ENCODE data around the gene TCEA3. TPM values are rescaled to one million over a fixed set of nuclear protein-coding genes. Genes with fewer than 3 reads are reported as not detected.

Gene TCEA3
- total RNA-seq, 1 experiment from 2014 or later = 1.5 TPM

DNA sequence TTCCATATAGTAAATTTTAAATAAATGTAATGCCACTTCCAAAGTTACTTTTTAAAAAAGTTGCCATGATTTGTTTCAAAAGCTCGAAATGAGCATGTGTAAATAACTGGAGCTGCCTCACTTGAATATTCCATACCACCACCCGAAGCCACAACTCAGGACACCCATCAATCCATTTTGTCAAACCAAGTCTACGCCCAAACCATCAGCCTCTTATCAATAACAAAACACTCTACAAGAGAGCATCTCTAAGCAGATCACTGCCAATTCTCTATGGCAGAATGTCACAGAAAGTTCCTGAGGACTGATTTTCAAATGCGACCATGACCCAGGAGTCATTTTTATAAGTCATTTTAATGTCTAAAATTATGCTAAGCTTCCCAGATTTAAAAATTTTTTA, 84.9 kb downstream of the TCEA3 start:
- POLR2A ChIA-PET = interaction anchor here (1.0 to 12.1 kb wide), 11 partner anchors 10 to 200 kb away, joined by 3 to 335 read pairs (median 8); partner anchors contain the start of genes ASAP3 and ZNF436
- CTCF ChIA-PET = interaction anchor here (0.6 to 4.6 kb wide), 3 partner anchors 31 to 142 kb away, joined by 3 to 21 read pairs (median 3); no protein-coding TSS in a partner anchor
- peaks cover 60% of the 10 kb centered on the region for H3K36me3 Mint-ChIP-seq (ENCODE audit: insufficient read depth, unreplicated experiment)
- H3K9me3 Mint-ChIP-seq (ENCODE audit: unreplicated experiment) = no peaks in the 10 kb centered on the region
- peaks cover 44% of the 10 kb centered on the region for H3K4me1 Mint-ChIP-seq (ENCODE audit: insufficient read depth, unreplicated experiment)
- intact Hi-C loops (cut with micrococcal nuclease) = loop anchor here (5.0 kb wide), 2 partner anchors 138 to 198 kb away; no protein-coding TSS in a partner anchor
- H3K27ac Mint-ChIP-seq (ENCODE audit: low read depth, unreplicated experiment) = peak overlapping the region; percentile 60
- DNase-seq (ENCODE audit: unreplicated experiment) = no peak
- H3K4me3 Mint-ChIP-seq (ENCODE audit: unreplicated experiment) = peak overlapping the region; percentile 77
- TF ChIP-seq, protein P1, sequence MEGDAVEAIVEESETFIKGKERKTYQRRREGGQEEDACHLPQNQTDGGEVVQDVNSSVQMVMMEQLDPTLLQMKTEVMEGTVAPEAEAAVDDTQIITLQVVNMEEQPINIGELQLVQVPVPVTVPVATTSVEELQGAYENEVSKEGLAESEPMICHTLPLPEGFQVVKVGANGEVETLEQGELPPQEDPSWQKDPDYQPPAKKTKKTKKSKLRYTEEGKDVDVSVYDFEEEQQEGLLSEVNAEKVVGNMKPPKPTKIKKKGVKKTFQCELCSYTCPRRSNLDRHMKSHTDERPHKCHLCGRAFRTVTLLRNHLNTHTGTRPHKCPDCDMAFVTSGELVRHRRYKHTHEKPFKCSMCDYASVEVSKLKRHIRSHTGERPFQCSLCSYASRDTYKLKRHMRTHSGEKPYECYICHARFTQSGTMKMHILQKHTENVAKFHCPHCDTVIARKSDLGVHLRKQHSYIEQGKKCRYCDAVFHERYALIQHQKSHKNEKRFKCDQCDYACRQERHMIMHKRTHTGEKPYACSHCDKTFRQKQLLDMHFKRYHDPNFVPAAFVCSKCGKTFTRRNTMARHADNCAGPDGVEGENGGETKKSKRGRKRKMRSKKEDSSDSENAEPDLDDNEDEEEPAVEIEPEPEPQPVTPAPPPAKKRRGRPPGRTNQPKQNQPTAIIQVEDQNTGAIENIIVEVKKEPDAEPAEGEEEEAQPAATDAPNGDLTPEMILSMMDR (IDR thresholded peaks at IDR 0.05; ENCODE audit: unreplicated experiment) = no peak
- BruUV-seq (replicated peaks) = no TSS peak
- no peaks in the 10 kb centered on the region for H3K27me3 Mint-ChIP-seq (ENCODE audit: insufficient read depth, unreplicated experiment)

DNA sequence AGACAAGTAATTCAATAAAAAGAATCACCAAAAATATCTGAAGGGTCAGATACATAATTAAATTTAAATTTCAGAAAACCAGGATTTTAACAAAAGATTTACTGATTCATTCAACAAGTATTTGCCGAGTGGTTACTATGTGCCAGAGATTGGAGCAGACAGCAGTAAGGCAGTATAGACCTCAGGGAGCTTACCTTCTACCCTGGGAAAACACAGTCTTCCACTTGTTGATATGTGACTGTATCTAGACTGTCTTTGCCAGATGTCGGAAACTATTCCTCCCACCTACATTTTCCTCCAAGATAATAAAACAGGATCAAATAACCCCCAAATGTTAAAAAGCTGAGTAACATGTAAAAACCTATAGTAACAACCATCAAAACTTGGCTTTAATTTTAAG, 86.7 kb downstream of the TCEA3 start:
- no peak for DNase-seq (ENCODE audit: unreplicated experiment)
- CTCF ChIA-PET = interaction anchor here (0.6 to 1.5 kb wide), 3 partner anchors 13 to 66 kb away, joined by 3 to 8 read pairs (median 3); no protein-coding TSS in a partner anchor
- intact Hi-C loops (cut with micrococcal nuclease) = no loop called here
- TF ChIP-seq, protein P1 (IDR thresholded peaks at IDR 0.05; ENCODE audit: unreplicated experiment) = no peak
- H3K27me3 Mint-ChIP-seq (ENCODE audit: insufficient read depth, unreplicated experiment) = no peaks in the 10 kb centered on the region
- no peak overlapping the region for H3K4me3 Mint-ChIP-seq (ENCODE audit: unreplicated experiment)
- H3K4me1 Mint-ChIP-seq (ENCODE audit: insufficient read depth, unreplicated experiment) = peaks cover 44% of the 10 kb centered on the region
- POLR2A ChIA-PET = interaction anchor here (3.5 to 12.1 kb wide), 3 partner anchors 14 to 65 kb away, joined by 18 to 335 read pairs (median 113); partner anchors contain the start of gene ZNF436
- H3K36me3 Mint-ChIP-seq (ENCODE audit: insufficient read depth, unreplicated experiment) = peaks cover 75% of the 10 kb centered on the region
- no peaks in the 10 kb centered on the region for H3K9me3 Mint-ChIP-seq (ENCODE audit: unreplicated experiment)
- H3K27ac Mint-ChIP-seq (ENCODE audit: low read depth, unreplicated experiment) = no peak overlapping the region
- BruUV-seq (replicated peaks) = no TSS peak

DNA sequence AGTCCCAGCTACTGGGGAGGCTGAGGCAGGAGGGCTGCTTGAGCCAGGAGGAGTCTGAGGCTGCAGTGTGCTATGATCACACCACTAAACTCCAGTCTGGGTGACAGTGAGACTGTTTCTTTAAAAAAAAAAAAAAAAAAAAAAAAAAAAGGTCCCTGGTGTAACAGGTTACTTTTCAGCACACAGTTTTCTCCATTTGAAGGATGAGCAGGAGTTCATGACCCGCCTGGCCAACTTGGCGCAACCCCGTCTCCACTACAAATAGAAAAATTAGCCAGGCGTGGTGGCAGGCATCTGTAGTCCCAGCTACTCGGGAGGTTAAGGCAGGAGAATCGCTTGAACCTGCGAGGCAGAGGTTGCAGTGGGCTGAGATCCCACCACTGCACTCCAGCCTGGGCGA, 92.8 kb downstream of the TCEA3 start:
- H3K4me3 Mint-ChIP-seq (ENCODE audit: unreplicated experiment) = no peak overlapping the region
- DNase-seq (ENCODE audit: unreplicated experiment) = no peak
- no peaks in the 10 kb centered on the region for H3K9me3 Mint-ChIP-seq (ENCODE audit: unreplicated experiment)
- TF ChIP-seq, protein P1 (IDR thresholded peaks at IDR 0.05; ENCODE audit: unreplicated experiment) = no peak
- BruUV-seq (replicated peaks) = no TSS peak
- peaks cover 13% of the 10 kb centered on the region for H3K4me1 Mint-ChIP-seq (ENCODE audit: insufficient read depth, unreplicated experiment)
- no peaks in the 10 kb centered on the region for H3K27me3 Mint-ChIP-seq (ENCODE audit: insufficient read depth, unreplicated experiment)
- ChIA-PET CTCF (interaction anchor here (0.6 to 0.7 kb wide), 2 partner anchors 45 to 73 kb away, joined by 3 read pairs; no protein-coding TSS in a partner anchor), POLR2A (interaction anchor here (1.0 to 4.6 kb wide), 3 partner anchors 9 to 72 kb away, joined by 3 to 31 read pairs (median 4); no protein-coding TSS in a partner anchor)
- H3K27ac Mint-ChIP-seq (ENCODE audit: low read depth, unreplicated experiment) = no peak overlapping the region
- intact Hi-C loops (cut with micrococcal nuclease) = no loop called here
- H3K36me3 Mint-ChIP-seq (ENCODE audit: insufficient read depth, unreplicated experiment) = peaks cover 97% of the 10 kb centered on the region

Other genes with a start within 250 kb of the TCEA3 start
- gene HTR1D, start 207.2 kb downstream of the TCEA3 start, total RNA-seq (2022) = 0.17 and 0.35 TPM in 2 replicates
- gene HNRNPR, start 80.5 kb downstream of the TCEA3 start, total RNA-seq (2022) = 128 and 152 TPM in 2 replicates
- 6.5 and 8.0 TPM in 2 replicates for gene ZNF436, start 54.9 kb downstream of the TCEA3 start, total RNA-seq (2022)
- 11.1 and 11.2 TPM in 2 replicates for gene ASAP3, start 59.4 kb upstream of the TCEA3 start, total RNA-seq (2022)
- gene E2F2, start 106.5 kb upstream of the TCEA3 start, total RNA-seq (2022) = 0.32 and 0.89 TPM in 2 replicates
- gene ID3, start 134.8 kb upstream of the TCEA3 start, total RNA-seq (2022) = 15.7 and 34.8 TPM in 2 replicates